ENCODE data around the gene TMEM81.

- TF ChIP-seq CTCF (IDR thresholded peaks at IDR 0.05) (peak; percentile 84), MAX (IDR thresholded peaks at IDR 0.05; ENCODE audit: low read depth) (peak; percentile 87), FOXJ3 (CRISPR knock-in tag; IDR thresholded peaks at IDR 0.05) (peak; percentile 79), GABPA (IDR thresholded peaks at IDR 0.05; ENCODE audit: low read depth) (peak; percentile 84), JUND (IDR thresholded peaks at IDR 0.05) (no peak), REST (IDR thresholded peaks at IDR 0.05; ENCODE audit: low read depth, low read length) (peak; percentile 69), YY1 (IDR thresholded peaks at IDR 0.05; ENCODE audit: low read depth) (peak; percentile 79; the same call in 1 of the 2 replicates), RFX5 (IDR thresholded peaks at IDR 0.05; ENCODE audit: low read length) (no peak), USF2 (IDR thresholded peaks at IDR 0.05; ENCODE audit: borderline replicate concordance, low read depth, low read length) (no peak), EZH2phosphoT487 (IDR thresholded peaks at IDR 0.05; ENCODE audit: borderline replicate concordance, low read depth) (no peak), NRF1 (IDR thresholded peaks at IDR 0.05; ENCODE audit: low read depth, low read length) (peak; percentile 33; the same call in 1 of the 2 replicates)
Measured at GRCh38 chr1:205121660-205122488, 37.6 kb upstream of the TMEM81 start, which contains the start of gene RBBP5.

Measured in SK-N-SH (cell line).